BE2C (cell line): ENCODE data around the gene PSAP.

Experiments used
- DNase-seq: peaks from one replicate; pipeline ENCODE4 v3.0.0-alpha.2; 2020
- H3K27me3 ChIP-seq: fragments of 250-450 bp; sonication (Bioruptor Pico); 2 replicates; pipeline ENCODE4 v1.5.1; 2020; ENCODE audit warnings: mild to moderate bottlenecking
- H3K36me3 ChIP-seq: fragments of 250-450 bp; sonication (Bioruptor Pico); 2 replicates; pipeline ENCODE4 v1.5.1; 2020; ENCODE audit warnings: mild to moderate bottlenecking
- H3K4me1 ChIP-seq: fragments of 250-450 bp; sonication (Bioruptor Pico); 2 replicates; pipeline ENCODE4 v1.5.1; 2020
- H3K4me3 ChIP-seq: 2 replicates; pipeline ENCODE4 v1.5.1; 2011; ENCODE audit warnings: low read depth, low read length
- H3K9me3 ChIP-seq: fragments of 250-450 bp; sonication (Bioruptor Pico); 2 replicates; pipeline ENCODE4 v1.5.1; 2020
- CTCF ChIP-seq: IDR thresholded peaks from 2 replicates; pipeline ENCODE4 v1.5.1; 2012; ENCODE audit warnings: mild to moderate bottlenecking, low read depth, low read length

The PSAP gene

GRCh38 chr10:71830726-71831125, 20.3 kb downstream of the PSAP start:
- Histone ChIP-seq H3K36me3 (peaks cover 78% of the 10 kb centered on the region), H3K9me3 (no peaks in the 10 kb centered on the region)

GRCh38 chr10:71829896-71830295, 21.2 kb downstream of the PSAP start:
- no peak overlapping the region for H3K4me3 ChIP-seq
- no peak for DNase-seq
- no peak for TF ChIP-seq CTCF
- peaks cover 6% of the 10 kb centered on the region; the same call in 1 of the 2 replicates for H3K4me1 ChIP-seq
- H3K27me3 ChIP-seq = no peaks in the 10 kb centered on the region
- H3K36me3 ChIP-seq = peaks cover 86% of the 10 kb centered on the region
- no peaks in the 10 kb centered on the region for H3K9me3 ChIP-seq

More at GRCh38 chr10:71830726-71831125, 20.3 kb downstream of the PSAP start:
- Histone ChIP-seq H3K4me3 (no peak overlapping the region), H3K4me1 (peaks cover 10% of the 10 kb centered on the region), H3K27me3 (no peaks in the 10 kb centered on the region)
- DNase-seq = no peak
- TF ChIP-seq CTCF = no peak

- no peak for DNase-seq
- H3K27me3 ChIP-seq = no peaks in the 10 kb centered on the region
- H3K4me1 ChIP-seq = no peaks in the 10 kb centered on the region; the same call in 1 of the 2 replicates
- TF ChIP-seq CTCF = no peak
- H3K36me3 ChIP-seq = peaks cover 91% of the 10 kb centered on the region
- H3K4me3 ChIP-seq = no peak overlapping the region
- no peaks in the 10 kb centered on the region for H3K9me3 ChIP-seq
These were observed 21.9 kb downstream of the PSAP start for GRCh38 chr10:71829171-71829570.

GRCh38 chr10:71828702-71829101, 22.3 kb downstream of the PSAP start:
- TF ChIP-seq CTCF = no peak
- H3K4me1 ChIP-seq = no peaks in the 10 kb centered on the region
- DNase-seq = no peak
- peaks cover 89% of the 10 kb centered on the region for H3K36me3 ChIP-seq
- H3K9me3 ChIP-seq = no peaks in the 10 kb centered on the region
- H3K27me3 ChIP-seq = no peaks in the 10 kb centered on the region
- no peak overlapping the region for H3K4me3 ChIP-seq

- DNase-seq = no peak
- no peaks in the 10 kb centered on the region for H3K9me3 ChIP-seq
- no peak overlapping the region for H3K4me3 ChIP-seq
- H3K4me1 ChIP-seq = no peaks in the 10 kb centered on the region
- peaks cover 90% of the 10 kb centered on the region for H3K36me3 ChIP-seq
- TF ChIP-seq CTCF = no peak
- H3K27me3 ChIP-seq = no peaks in the 10 kb centered on the region
These were observed 23.2 kb downstream of the PSAP start for GRCh38 chr10:71827852-71828251.

DNA sequence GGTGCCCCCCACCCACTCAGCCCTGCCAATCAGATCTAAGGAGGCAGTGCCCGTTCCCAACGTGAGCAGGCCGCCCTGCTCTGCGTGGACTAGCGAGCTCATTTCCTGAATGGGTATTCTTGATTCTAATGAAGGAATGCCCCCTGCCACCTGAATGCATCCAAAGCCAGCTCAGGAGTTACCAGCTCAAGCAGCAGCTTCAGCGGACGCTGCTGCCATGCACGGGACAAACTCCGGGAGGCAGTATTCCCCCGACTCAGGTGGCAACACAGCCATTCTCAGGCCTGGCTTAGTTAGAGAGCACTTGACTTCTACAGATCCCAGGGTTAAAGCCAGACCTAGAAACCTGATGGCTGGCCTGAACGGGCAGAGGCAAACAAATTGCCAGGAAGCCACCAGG, 25.8 kb downstream of the PSAP start:
- no peak overlapping the region for H3K4me3 ChIP-seq
- H3K36me3 ChIP-seq = peaks cover 89% of the 10 kb centered on the region

More for the DNA sequence above, 25.8 kb downstream of the PSAP start:
- no peak for DNase-seq
- Histone ChIP-seq H3K9me3 (no peaks in the 10 kb centered on the region), H3K4me1 (no peaks in the 10 kb centered on the region), H3K27me3 (no peaks in the 10 kb centered on the region)
- 0 out of 2 replicates have a peak, but pooled peaks have one; percentile 6 for TF ChIP-seq CTCF
